Stimulated activated CD8-positive, alpha-beta memory T cell treated with anti-CD3 and anti-CD28 coated beads, Interleukin-12 subunit alpha, Interleukin-12 subunit beta, amount 100 ng/mL, for 1 hour (primary cell): ENCODE results near the gene NMNAT3.

Source experiments
- DNase-seq: peaks from one replicate; pipeline ENCODE4 v3.0.0-alpha.2; 2020; ENCODE audit warnings: low read depth

NMNAT3 gene

DNA sequence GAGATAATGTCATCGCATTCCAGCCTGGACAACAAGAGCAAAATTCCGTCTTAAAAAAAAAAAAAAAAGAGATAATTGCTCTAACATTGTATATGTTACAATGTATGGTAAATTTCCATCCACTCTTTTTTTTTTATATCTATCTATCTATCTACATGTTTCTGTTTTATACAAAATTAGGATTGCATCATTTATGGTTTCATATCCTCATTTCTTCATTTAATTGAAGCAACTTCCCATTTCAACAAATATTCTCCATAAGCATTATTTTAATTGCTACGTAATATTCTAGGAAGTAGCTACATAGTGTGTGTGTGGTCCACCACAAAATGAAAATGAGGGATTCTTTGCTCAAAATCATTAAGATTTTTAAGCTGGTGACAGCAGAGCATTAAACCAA, 156.6 kb downstream of the NMNAT3 start:
- DNase-seq = no peak

DNA sequence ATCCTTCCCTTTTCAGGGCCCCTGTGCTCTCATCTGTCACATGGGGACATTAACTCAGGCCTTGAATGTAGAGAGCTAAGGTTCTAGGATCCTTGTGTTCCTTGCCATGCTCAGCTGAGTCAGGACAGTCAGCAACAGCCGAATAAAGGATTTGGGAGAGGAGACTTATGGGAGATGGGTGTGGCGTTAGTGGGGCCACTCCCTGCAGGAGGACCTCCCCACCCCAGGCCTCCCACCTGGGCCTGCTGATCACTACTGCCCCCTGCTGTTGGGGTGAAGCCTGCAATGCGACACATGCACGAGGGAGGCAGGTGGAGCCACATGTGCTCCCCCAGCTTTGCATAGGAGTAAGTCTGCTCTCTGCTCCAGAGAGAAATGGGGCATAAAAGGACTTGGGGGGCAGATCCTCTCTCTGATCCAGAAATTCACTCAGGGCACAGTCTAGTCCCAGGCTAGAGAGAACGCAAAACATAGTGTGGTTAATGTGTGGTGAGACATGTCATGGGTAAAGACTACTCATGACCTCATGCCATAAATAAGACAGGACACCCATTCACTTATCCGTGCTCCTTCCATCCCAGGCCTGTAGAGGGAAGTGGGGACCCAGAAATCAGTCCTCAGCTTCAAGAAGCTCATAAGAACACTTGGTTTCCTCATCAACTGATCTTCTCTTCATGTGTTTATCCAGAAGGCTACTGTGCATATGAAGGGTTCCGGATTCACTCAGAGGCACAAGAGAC, 157.6 kb downstream of the NMNAT3 start:
- no peak for DNase-seq

DNA sequence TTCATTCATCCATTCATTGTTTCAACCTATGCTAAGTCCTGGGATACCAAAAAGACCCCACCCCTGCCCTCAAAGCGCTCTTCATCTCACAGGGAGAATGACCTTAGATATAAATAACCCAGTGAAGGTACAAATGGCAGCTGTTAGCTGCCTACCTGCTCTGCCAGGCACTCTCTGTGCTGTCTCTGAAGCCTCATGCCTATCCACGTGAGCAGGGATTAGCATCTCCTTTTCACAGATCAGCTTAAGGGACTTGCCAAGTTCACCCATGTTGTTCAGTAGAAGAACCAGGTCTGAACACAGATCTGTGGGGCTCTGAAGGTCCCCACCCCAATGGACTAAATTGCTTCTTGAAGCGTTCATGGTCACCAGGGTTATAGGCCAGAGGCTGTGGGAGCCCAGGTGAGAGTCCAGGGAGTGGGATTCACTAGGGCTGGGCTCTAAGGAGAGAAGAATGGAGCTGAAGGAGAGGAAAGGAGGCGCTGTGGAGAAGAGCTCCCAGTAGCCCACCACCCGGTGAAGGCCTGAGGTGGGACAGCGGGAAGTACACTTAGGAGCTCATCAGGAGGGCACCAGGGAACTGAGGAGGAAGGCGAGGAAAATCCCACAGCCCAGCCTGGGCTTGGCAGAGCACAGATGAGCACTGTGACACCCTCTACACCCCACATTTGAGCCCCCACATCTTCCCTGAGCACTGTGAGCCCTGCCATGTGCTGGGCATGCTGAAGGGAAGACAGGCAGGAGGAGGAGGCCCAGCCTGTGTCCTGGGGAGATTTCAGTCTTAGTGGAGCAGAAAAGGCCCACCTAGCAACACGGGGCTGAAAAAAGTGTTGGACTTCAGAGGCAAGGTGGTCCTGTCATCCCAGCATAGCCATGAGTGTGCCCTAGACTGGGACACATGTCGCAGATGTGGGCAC, 158.6 kb downstream of the NMNAT3 start:
- no peak for DNase-seq

DNA sequence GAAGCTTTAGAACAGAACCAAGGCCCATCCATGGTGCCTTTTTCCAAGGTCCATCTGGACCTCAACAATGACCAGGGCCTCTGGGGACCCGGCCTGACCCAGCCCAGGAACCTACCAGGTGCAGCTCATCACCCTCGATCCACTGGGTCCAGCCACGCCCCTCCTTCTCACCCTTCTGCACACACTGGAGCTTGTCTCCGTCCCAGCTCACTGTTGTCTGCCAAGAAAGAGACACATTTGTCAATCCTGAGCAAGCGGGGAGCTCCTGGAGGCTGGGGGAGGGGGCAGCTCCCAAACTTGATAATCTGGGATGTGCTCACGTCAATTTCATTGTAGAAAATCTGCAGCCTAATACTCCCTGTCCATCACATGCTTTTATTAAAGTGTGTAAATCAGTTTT, 159.5 kb downstream of the NMNAT3 start:
- no peak for DNase-seq

GRCh38 chr3:139517321-139518065, 160.3 kb downstream of the NMNAT3 start:
- DNase-seq = no peak

DNA sequence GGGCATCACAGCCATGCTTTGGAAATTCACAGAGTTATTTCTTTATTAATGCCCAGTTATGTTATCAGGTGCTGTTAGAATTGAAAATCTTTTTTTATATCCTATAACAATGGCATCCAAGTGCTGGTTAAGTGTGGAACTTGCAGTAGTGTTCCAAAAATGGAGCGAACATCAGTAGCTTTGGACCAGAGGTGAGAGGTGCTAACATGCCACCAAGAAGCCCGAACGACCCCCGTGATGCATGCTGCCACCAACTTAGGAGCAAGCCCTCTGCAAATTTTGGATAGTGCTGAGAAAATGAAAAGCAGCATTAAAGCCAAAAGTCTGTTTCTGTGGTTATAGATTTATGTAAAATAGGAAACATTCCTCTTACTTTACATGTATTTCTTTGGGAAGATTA, 163.0 kb downstream of the NMNAT3 start:
- DNase-seq = no peak
